ENCODE results near the gene RNF13.
"Not testable (repeated sequence)": the region's sequence is repeated elsewhere in the genome, so short reads cannot be mapped to it uniquely, and the experiment has no call there.

RNF13 gene

DNA sequence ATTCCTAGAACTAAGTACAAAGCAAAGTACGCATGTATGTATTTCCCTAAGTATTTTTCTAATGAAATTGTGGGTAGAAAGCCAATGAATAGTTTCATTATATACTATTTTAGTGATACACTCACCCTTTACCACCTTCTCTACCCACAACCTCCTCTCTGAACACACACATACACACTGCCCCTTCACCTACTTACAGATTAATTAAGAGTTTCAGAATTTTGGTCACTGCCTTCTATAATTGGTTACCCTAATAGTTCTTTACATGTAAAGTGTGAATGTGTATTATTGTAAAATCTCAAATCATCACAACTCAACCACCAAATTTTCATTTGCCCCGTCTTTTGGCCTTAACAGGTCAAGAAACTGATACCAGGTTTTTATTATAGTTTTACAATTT, 150.5 kb downstream of the RNF13 start:
- no peak for DNase-seq

GRCh38 chr3:149964291-149964690, 151.3 kb downstream of the RNF13 start:
- DNase-seq: no peak

DNA sequence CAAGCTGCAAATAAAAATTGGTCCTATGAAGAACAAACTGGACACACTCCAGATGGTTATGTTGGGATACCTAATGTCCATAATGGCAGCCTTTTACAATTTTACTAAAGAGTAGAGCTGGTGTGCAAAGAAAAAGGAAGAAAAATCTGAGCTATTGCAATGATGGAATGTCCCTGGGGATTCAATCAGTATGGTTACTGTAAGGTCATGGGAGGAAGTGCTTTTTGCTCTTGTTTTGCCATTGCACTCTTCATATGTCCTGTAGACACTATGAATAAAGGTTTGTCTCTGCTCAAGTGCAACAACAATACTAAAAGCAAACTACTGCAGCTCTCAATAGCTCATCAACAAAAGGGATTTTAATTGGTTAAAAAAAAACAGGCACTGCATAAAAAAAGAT, 152.3 kb downstream of the RNF13 start:
- no peak for DNase-seq

- DNase-seq: no peak
Observed at GRCh38 chr3:149967086-149967685, 154.2 kb downstream of the RNF13 start.

- no peak for DNase-seq
Observed at GRCh38 chr3:149968216-149968615, 155.2 kb downstream of the RNF13 start.

DNA sequence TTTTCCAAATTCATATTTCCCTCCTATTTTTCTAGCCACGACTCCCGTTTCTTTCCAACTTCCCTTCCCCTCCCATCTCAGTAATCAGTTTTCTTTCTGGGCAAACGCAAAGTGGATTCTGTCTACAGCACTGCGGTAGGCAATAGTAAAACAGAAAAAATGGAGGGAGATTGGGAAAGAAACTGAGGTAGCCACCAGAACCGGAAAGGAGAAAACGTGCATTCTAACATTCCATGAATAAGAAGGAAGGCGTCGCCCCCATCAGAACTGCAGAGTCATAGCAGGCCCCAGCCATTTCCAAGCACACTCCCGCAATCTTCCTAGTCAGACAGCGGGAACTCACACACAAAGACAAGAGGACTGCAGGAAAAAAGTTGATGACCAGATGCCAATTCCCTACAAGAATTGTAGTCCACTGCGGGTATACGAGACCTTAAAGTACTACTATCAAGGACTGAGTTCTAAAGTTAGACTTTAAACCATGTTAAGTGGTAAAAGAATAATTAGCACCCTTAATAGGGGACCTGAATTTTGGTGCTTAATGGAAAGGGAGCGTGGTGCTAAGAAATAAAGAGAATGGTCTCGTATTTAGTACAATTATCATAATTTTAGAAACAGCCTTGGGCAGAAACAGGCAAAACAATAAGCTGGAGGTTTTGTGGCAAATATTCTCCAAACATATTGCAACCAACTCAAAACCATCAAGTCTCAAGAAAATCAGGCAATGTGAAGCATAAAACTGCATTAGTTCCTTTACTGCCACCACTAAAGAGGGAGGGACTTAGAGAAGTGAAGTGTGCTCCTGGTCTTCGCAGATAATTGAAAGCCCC, 156.3 kb downstream of the RNF13 start:
- DNase-seq: no peak

DNA sequence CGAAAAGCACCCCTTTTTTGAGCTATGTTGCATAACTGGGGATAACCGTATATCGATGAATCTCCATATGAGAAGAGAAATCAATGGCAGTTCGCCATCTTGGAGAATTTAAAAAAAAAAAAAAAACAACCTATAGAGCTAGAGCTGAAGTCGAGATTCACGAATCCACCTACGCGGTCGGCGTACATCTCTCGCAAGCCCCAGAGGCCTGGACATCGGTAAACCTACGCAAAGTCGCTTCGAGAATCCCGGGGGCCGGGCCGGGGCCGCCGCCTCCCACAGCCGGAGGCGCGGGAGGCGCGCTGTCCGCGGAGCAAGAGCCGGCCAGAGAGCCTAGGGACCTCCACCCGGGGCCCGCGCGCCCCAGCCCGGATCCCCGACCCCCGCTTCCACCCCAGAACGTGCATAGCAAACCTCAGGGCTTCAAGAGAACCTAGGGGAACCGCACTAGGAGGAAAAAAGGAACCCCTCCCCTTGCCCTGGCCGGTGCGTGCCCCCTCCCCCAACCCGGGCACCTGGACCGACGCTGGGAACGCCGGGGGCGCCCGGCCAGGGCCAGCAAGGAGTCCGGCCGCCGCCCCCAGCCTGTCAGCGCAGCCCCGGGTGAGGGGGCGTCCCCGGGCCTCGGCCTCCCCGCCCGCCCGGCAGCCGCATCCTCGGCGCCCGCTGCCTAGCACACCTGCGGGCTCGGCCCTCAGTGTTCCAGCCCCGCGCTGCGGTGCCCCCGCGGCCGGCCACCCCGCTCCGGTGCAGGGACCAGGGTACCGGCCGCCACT, 157.1 kb downstream of the RNF13 start:
- DNase-seq: peak; percentile 77

GRCh38 chr3:149970716-149971402, 157.8 kb downstream of the RNF13 start, which contains the start of gene PFN2:
Gene PFN2 (minus strand): TSS chr3:149970895. CDS start chr3:149970856, 39 bp downstream.
- peak; percentile 55 for DNase-seq

DNA sequence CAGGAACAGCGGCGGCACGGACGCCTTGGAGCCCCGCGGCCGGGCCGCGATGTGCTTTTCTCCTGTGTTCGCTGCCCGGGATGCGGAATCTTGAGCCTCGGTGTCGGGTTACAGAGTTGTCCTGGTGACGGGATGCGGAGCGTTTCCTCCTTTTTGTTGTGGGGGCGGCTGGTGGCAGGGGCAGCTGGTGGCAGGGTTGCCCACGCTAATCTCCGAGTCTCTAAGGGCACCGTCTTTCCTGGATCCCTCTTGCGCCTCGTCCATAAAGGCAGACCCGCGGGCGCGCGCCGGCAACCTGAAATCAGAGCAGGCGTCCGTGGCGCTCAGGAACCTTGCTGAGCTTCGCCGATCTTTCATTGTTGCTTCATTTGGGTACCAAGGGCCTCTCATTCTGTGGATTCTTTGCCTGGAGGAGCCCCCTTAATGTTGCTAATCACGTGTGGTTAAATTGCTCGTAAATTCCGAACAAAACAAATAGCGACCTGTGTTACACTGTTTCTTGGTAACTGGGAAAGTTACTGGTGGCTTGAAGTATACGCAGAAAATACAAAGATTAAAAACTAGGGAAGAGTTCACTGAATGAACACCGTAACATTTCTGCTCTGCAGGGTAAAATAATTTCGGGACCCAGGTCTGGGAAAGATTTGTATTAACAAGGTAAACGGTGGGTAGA, 158.5 kb downstream of the RNF13 start:
- peak; percentile 53 for DNase-seq

GRCh38 chr3:149975919-149976318, 162.9 kb downstream of the RNF13 start:
- DNase-seq: no peak

DNA sequence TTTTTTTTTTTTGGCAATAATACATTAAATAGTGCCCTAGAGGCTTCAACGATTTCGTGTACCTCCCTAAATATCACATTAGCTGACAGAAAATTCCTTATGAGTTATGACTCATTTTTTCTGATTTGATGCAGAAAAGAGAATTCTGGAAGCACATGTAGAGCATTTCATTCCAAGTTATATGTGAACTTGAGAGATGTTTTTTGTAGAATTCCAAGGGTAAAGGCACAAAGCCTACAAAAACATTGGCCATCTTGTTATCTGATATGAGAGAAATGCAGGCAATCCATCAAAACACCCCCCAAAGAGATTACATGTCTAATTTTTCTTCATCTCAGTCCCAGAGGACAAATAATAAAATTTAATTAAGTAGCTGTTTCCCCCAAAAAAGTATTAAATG, 164.4 kb downstream of the RNF13 start:
- no peak for DNase-seq

GRCh38 chr3:149981979-149982378, 169.0 kb downstream of the RNF13 start:
- DNase-seq: not testable (repeated sequence)

DNA sequence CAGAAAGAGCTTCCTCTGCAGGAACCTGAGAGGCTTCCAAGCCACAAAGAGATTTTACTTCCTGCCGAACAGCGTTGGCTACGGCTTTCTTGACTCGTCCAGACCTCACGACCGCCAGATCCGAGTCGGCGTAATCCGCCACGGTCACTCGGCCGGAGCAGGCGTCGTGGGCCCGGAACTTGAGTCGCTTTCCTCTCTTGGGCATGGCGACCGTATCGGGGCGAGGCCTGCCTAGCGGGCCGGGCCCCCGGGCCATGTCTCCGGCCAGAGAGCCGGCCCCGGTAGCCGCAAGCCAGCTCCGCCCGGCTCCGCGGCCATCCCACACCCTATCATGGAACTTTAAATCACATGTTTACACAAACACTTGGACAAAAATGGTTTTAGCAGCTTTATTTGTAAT, 170.0 kb downstream of the RNF13 start:
- DNase-seq: not testable (repeated sequence)

GRCh38 chr3:149983628-149984027, 170.6 kb downstream of the RNF13 start:
- no peak for DNase-seq

DNA sequence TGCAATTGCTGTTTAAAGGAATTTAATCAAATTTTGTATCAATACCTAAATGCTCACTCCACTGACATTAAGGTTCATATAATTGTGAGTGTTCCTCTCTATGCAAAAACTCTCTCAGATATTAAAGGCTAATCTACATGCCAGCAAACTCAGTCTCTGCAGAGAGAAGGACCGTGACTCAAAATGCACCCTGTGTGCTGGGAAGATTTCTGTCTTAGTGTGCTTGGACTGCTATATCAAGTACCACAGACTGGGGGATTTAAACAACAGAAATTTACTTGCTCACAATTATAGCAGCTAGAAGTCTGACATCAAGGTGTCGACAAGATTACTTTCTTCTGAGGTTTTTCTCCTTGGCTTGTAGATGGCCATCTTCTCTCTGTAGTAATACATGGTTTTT, 176.3 kb downstream of the RNF13 start:
- no peak for DNase-seq

DNA sequence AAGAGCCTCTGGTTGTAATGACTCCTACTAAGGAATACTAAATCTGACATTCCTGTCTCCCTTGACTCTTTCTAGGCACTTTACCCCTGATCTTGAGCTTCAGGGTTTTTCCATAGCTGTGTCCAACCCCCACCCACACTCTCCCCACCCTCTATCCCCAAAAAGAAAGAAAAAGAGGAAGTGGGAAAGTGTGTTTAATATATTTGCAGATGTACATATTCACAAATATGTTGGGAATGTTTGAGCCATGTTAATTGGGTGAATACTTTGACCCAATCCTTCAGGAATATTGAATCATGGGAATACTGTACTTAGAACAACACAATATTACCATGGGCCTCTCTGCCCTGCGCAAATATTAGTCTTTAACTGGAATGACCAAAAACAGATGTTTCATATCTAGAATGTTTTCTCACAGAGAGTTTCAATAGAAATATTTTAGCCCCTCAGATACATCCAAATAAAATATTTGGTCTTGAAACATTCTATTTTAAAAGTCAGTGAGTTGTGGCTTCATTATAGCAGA, 177.5 kb downstream of the RNF13 start:
- no peak for DNase-seq

DNA sequence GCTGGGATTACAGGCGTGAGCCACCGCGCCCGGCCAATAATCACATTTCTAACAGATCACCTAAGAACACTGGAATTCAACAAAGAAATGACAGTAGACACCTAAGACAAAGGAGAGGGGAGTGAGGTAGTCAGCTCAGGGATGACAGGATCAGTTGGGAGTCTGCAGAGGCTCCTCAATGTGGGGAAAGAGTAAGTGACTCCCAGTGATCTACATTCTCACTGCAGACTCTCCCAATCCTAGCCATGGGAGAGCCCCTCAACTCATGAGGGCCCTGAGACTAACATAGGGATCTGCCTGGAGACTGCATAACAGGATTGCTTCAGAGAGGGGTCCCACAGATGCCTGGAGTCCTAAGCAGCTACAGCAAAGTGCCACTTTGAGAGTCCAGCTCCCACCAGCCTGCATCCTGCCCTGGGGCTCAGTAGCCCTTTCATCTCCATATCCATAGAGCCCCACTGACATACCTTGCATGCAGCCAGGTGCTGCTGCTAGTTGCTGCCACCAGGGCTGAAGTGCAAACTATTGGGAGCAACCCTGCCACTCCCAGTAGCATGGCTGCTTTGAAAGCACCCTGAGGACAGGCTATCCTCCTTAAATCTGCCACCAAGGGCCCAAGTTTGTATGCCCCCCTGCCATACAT, 179.5 kb downstream of the RNF13 start:
- DNase-seq: no peak

DNA sequence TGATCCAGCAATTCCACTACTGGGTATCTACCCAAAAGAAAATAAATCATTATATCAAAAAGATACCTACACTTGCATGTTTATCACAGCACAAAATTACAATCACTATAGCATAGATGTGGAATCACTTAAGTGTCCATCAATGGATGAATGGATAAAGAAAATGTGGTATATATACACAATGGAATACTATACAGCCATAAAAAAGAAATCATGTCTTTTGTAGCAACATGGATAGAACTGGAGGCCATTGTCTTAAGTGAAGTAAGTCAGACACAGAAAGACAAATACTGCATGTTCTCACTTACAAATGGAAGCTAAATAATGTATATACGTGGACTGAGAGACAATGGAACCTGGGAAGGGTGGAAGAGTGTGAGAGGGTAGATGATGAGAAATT, 185.9 kb downstream of the RNF13 start:
- no peak for DNase-seq

- DNase-seq: no peak
Observed at GRCh38 chr3:149999421-149999820, 186.4 kb downstream of the RNF13 start.

DNA sequence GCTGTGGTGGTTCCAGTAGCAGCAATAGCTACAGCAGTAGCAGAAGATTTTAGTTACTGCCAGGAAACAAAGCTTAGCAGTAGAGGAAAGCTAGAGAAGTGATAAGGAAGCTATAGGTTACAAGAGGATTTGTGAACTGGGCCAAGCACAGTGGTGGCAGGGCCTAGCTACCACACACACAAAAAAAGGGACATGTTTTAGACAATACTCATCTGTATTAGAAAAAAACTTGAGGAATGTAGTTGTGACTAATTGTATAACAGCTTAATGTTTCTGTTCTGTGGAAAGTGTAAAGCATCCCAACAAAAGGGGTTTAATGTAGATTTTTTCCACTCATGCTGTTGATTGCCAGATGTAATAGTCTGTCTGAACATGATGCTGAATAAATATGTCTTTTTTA, 187.6 kb downstream of the RNF13 start:
- no peak for DNase-seq

DNA sequence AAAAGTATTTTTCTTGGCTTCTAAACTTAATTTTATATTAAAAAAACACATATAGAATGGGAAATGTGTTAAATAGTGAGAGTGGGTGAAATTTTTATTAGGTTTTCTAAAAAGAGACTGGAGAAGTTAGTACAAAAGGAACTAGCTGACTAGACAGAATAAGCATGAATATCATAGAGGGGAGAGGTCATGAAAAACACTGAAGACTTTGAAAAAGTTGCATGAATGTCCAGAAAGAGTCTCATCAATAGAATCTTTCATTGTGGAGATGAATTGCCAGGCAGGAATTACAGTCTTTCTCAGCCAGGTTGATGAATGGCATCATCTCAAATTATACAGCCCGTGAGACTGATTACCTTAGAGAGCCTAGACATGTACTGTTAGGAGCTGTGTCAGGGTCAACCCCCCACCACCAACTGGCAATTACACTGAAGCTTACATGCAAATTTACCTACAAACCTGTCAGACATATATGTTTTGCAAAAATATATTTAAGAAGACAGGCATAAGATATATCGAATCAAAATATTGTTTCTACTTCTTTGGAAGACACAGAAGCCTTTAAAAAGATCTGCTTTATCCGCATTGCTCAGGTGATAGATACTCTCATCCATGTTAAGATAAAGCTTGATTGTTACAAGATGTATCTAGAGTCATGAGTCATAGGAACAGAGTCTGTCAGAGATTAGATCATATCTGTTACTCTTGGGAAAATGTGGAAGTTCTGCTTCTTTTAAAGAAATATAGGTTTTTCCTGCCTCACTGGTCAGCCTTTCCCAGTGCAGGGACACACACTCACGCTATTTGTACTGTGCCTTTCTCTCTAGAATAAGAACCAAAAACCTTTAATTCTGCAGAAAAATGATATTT, 192.5 kb downstream of the RNF13 start:
- DNase-seq: no peak
